Smooth muscle cell (in vitro differentiated cells): ENCODE results near the gene MUC5AC. TPM values are rescaled to one million over a fixed set of nuclear protein-coding genes. Genes with fewer than 3 reads are reported as not detected.

Experiments used
- DNase-seq: peaks from one replicate; lab custom pipeline; 2025; ENCODE audit not compliant: unreplicated experiment; lab: John Stamatoyannopoulos, UW
- H2AFZ ChIP-seq: fragments of 200-600 bp; sonication (generic); 2 replicates; pipeline ENCODE4 v1.6.0; 2016; ENCODE audit warnings: antibody characterized with exemption, low read depth, mild to moderate bottlenecking
- H3F3A ChIP-seq: fragments of 200-600 bp; sonication (generic); 2 replicates; pipeline ENCODE4 v1.6.0; 2017; ENCODE audit warnings: antibody characterized with exemption, low read depth
- H3K27ac ChIP-seq: fragments of 200-600 bp; sonication (generic); 2 replicates; pipeline ENCODE4 v1.5.1; 2016; ENCODE audit warnings: low read depth, mild to moderate bottlenecking
- H3K27me3 ChIP-seq: fragments of 200-600 bp; sonication (generic); 2 replicates; pipeline ENCODE4 v1.6.1; 2016; ENCODE audit warnings: low read depth, mild to moderate bottlenecking
- H3K36me3 ChIP-seq: fragments of 200-600 bp; sonication (generic); 2 replicates; pipeline ENCODE4 v1.5.1; 2016; ENCODE audit warnings: low read depth
- H3K4me1 ChIP-seq: fragments of 200-600 bp; sonication (generic); 2 replicates; pipeline ENCODE4 v1.5.1; 2016; ENCODE audit warnings: low read depth
- H3K4me2 ChIP-seq: fragments of 200-600 bp; sonication (generic); 2 replicates; pipeline ENCODE4 v1.6.0; 2016; ENCODE audit warnings: mild to moderate bottlenecking
- H3K4me3 ChIP-seq: fragments of 200-600 bp; sonication (generic); 2 replicates; pipeline ENCODE4 v1.5.1; 2016; ENCODE audit warnings: mild to moderate bottlenecking
- H3K79me2 ChIP-seq: fragments of 200-600 bp; sonication (generic); 2 replicates; pipeline ENCODE4 v1.6.0; 2016; ENCODE audit warnings: low read depth, mild to moderate bottlenecking
- H3K9ac ChIP-seq: fragments of 200-600 bp; sonication (generic); 2 replicates; pipeline ENCODE4 v1.6.0; 2016; ENCODE audit warnings: low read depth
- H3K9me3 ChIP-seq: fragments of 200-600 bp; sonication (generic); replicated peaks from 2 replicates; pipeline ENCODE4 v1.5.1; 2016; ENCODE audit warnings: low read depth
- H4K20me1 ChIP-seq: fragments of 200-600 bp; sonication (generic); 2 replicates; pipeline ENCODE4 v1.6.0; 2016; ENCODE audit warnings: low read depth
- CTCF ChIP-seq: fragments of 200-600 bp; sonication (generic); IDR thresholded peaks from 2 replicates; pipeline ENCODE4 v1.5.1; 2017; ENCODE audit warnings: borderline replicate concordance, mild to moderate bottlenecking, antibody characterized with exemption; ENCODE audit not compliant: insufficient read depth, poor library complexity, severe bottlenecking
- WGBS: methylation state at CpG from one replicate; pipeline ENCODE4 v1.1.7; 2016; ENCODE audit warnings: low lambda C conversion rate; 5-methylcytosine and 5-hydroxymethylcytosine counted together
- polyA plus RNA-seq: library from polyadenylated mRNA; unstranded; fragments of >200 nt; fragmentation: Nextera tagmentation; extraction: Ambion mirVana; gene quantifications from 2 replicates; pipeline ENCODE4 v1.2.1, GENCODE V29; 2016
- total RNA-seq: library from RNA; depleted of rRNA; stranded (reverse); fragments of >200 nt; gene quantifications from 2 replicates; pipeline ENCODE4 v1.2.3, GENCODE V29; 2014

MUC5AC gene
- total and polyA plus RNA-seq, 2 experiments from 2014 or later = not detected

GRCh38 chr11:1109101-1109917 is 48.4 kb upstream of the MUC5AC start:
- H3K27ac ChIP-seq = no peak overlapping the region
- WGBS = 91% methylated on average over 27 of the region's 28 CpGs
- no peaks in the 10 kb centered on the region for H3K36me3 ChIP-seq
- no peaks in the 10 kb centered on the region for H4K20me1 ChIP-seq
- no peak overlapping the region for H2AFZ ChIP-seq
- no peak overlapping the region for H3K9ac ChIP-seq
- H3K79me2 ChIP-seq = no peaks in the 10 kb centered on the region
- H3K27me3 ChIP-seq = no peaks in the 10 kb centered on the region
- no peaks in the 10 kb centered on the region for H3K9me3 ChIP-seq
- no peak overlapping the region for H3K4me3 ChIP-seq
- TF ChIP-seq CTCF = no peak
- no peak for DNase-seq
- no peaks in the 10 kb centered on the region for H3K4me1 ChIP-seq
- H3F3A ChIP-seq = no peaks in the 10 kb centered on the region
- no peak overlapping the region for H3K4me2 ChIP-seq

GRCh38 chr11:1109918-1110705 is 47.6 kb upstream of the MUC5AC start:
- no peak for DNase-seq
- WGBS = 88% methylated on average over 35 of the region's 39 CpGs
- Histone ChIP-seq H3K27ac (no peak overlapping the region), H3K9ac (no peak overlapping the region), H3K4me1 (no peaks in the 10 kb centered on the region), H3K4me2 (no peak overlapping the region), H3K79me2 (no peaks in the 10 kb centered on the region), H3K9me3 (no peaks in the 10 kb centered on the region), H3K36me3 (no peaks in the 10 kb centered on the region), H4K20me1 (no peaks in the 10 kb centered on the region), H3F3A (no peaks in the 10 kb centered on the region), H2AFZ (no peak overlapping the region), H3K27me3 (no peaks in the 10 kb centered on the region), H3K4me3 (no peak overlapping the region)
- TF ChIP-seq CTCF = no peak

- Histone ChIP-seq H3K27me3 (no peaks in the 10 kb centered on the region), H3K27ac (no peak overlapping the region), H3F3A (no peaks in the 10 kb centered on the region), H3K4me1 (no peaks in the 10 kb centered on the region), H3K4me2 (no peak overlapping the region), H3K9ac (no peak overlapping the region), H2AFZ (no peak overlapping the region), H4K20me1 (no peaks in the 10 kb centered on the region), H3K4me3 (no peak overlapping the region), H3K9me3 (no peaks in the 10 kb centered on the region), H3K36me3 (no peaks in the 10 kb centered on the region), H3K79me2 (no peaks in the 10 kb centered on the region)
- DNase-seq = no peak
- no peak for TF ChIP-seq CTCF
- 89% methylated on average over 10 of the region's 10 CpGs for WGBS
These were observed 46.1 kb upstream of the MUC5AC start for GRCh38 chr11:1111545-1112212.
